ENCODE data around the gene RAPH1. TPM values are rescaled to one million over a fixed set of nuclear protein-coding genes. Genes with fewer than 3 reads are reported as not detected.

Gene RAPH1
- total RNA-seq, 1 experiment from 2014 or later, result 29.7 TPM

- TF ChIP-seq, protein P1, sequence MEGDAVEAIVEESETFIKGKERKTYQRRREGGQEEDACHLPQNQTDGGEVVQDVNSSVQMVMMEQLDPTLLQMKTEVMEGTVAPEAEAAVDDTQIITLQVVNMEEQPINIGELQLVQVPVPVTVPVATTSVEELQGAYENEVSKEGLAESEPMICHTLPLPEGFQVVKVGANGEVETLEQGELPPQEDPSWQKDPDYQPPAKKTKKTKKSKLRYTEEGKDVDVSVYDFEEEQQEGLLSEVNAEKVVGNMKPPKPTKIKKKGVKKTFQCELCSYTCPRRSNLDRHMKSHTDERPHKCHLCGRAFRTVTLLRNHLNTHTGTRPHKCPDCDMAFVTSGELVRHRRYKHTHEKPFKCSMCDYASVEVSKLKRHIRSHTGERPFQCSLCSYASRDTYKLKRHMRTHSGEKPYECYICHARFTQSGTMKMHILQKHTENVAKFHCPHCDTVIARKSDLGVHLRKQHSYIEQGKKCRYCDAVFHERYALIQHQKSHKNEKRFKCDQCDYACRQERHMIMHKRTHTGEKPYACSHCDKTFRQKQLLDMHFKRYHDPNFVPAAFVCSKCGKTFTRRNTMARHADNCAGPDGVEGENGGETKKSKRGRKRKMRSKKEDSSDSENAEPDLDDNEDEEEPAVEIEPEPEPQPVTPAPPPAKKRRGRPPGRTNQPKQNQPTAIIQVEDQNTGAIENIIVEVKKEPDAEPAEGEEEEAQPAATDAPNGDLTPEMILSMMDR (conservative IDR thresholded peaks at IDR 0.05; ENCODE audit: low read depth, low read length), result no peak
- no peak for TF ChIP-seq EZH2 (IDR thresholded peaks at IDR 0.05; ENCODE audit: borderline replicate concordance, low read depth, low read length, poor library complexity, severe bottlenecking)
- DNase-seq (ENCODE audit: low spot score), result no peak
- intact Hi-C loops (cut with micrococcal nuclease; ENCODE audit: unreplicated experiment), result no loop called here
- Histone ChIP-seq H3K9me3 (ENCODE audit: low read depth, low read length, poor library complexity, severe bottlenecking) (no peaks in the 10 kb centered on the region), H3K4me3 (ENCODE audit: low read depth, low read length, poor library complexity, severe bottlenecking) (no peak overlapping the region), H3K27ac (ENCODE audit: low read depth, low read length, poor library complexity, severe bottlenecking) (no peak overlapping the region), H3K4me1 (ENCODE audit: insufficient read depth, low read length, poor library complexity, severe bottlenecking) (no peaks in the 10 kb centered on the region), H3K27me3 (replicated peaks; ENCODE audit: insufficient read depth, low read depth, low read length, poor library complexity) (no peaks in the 10 kb centered on the region), H3K36me3 (ENCODE audit: insufficient read depth, low read length, poor library complexity, severe bottlenecking) (peaks cover 22% of the 10 kb centered on the region)
- CTCF ChIA-PET, result no interaction called here
- POLR2A ChIA-PET (ENCODE audit: low non-redundant PET), result no interaction called here
- no TSS peak for BruUV-seq (replicated peaks)
Measured at GRCh38 chr2:203412546-203413331, 122.4 kb downstream of the RAPH1 start.

DNA sequence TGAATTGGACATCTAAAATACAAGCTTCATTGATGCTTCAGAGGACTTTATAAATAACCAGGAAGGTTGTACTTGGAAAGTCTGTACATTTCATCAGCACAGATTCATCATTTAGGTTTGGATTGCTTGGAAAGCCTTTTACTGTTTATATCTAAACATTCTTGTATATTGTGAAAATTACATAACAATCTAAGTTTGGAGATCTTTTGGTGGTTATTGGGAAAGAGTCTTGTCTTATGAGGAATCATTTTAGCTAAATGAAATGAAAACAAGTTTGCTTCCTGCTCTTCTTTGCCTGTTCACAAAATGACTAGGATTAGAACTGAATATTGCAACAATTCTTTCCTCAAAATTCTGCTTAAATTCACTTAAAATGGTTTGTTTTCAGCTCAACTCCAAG lies 127.6 kb downstream of the RAPH1 start:
- BruUV-seq (replicated peaks), result no TSS peak
- no peak for TF ChIP-seq EZH2 (IDR thresholded peaks at IDR 0.05; ENCODE audit: borderline replicate concordance, low read depth, low read length, poor library complexity, severe bottlenecking)
- TF ChIP-seq, protein P1 (conservative IDR thresholded peaks at IDR 0.05; ENCODE audit: low read depth, low read length), result no peak
- Histone ChIP-seq H3K9me3 (ENCODE audit: low read depth, low read length, poor library complexity, severe bottlenecking) (no peaks in the 10 kb centered on the region), H3K4me1 (ENCODE audit: insufficient read depth, low read length, poor library complexity, severe bottlenecking) (no peaks in the 10 kb centered on the region), H3K4me3 (ENCODE audit: low read depth, low read length, poor library complexity, severe bottlenecking) (no peak overlapping the region), H3K27me3 (replicated peaks; ENCODE audit: insufficient read depth, low read depth, low read length, poor library complexity) (no peaks in the 10 kb centered on the region), H3K27ac (ENCODE audit: low read depth, low read length, poor library complexity, severe bottlenecking) (no peak overlapping the region), H3K36me3 (ENCODE audit: insufficient read depth, low read length, poor library complexity, severe bottlenecking) (peaks cover 44% of the 10 kb centered on the region)
- ChIA-PET POLR2A (ENCODE audit: low non-redundant PET) (no interaction called here), CTCF (no interaction called here)
- intact Hi-C loops (cut with micrococcal nuclease; ENCODE audit: unreplicated experiment), result no loop called here
- DNase-seq (ENCODE audit: low spot score), result no peak

DNA sequence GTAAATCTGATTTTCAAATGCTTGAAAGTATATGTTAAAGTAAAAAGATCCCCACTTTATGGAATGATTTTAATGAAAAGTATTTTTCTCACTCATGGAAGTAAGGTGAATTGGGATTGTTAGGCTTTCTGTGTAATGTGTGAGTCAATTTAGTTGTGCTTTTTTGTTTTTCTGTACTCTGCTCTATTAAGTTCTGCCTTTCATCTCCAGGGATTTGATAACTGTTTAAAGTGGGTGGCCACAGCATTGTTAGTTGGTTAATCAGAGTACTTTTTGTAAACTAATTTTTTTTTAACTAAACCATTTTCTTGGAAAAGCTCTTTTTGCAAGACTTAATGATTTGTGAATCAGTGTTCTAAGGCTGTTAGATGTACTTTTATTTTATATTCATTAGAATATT lies 130.1 kb downstream of the RAPH1 start:
- H3K9me3 ChIP-seq (ENCODE audit: low read depth, low read length, poor library complexity, severe bottlenecking), result no peaks in the 10 kb centered on the region
- no peaks in the 10 kb centered on the region for H3K27me3 ChIP-seq (replicated peaks; ENCODE audit: insufficient read depth, low read depth, low read length, poor library complexity)
- POLR2A ChIA-PET (ENCODE audit: low non-redundant PET), result no interaction called here
- no peak for DNase-seq (ENCODE audit: low spot score)
- H3K4me1 ChIP-seq (ENCODE audit: insufficient read depth, low read length, poor library complexity, severe bottlenecking), result no peaks in the 10 kb centered on the region
- CTCF ChIA-PET, result no interaction called here
- no peak for TF ChIP-seq EZH2 (IDR thresholded peaks at IDR 0.05; ENCODE audit: borderline replicate concordance, low read depth, low read length, poor library complexity, severe bottlenecking)
- TF ChIP-seq, protein P1 (conservative IDR thresholded peaks at IDR 0.05; ENCODE audit: low read depth, low read length), result no peak
- H3K27ac ChIP-seq (ENCODE audit: low read depth, low read length, poor library complexity, severe bottlenecking), result no peak overlapping the region
- intact Hi-C loops (cut with micrococcal nuclease; ENCODE audit: unreplicated experiment), result no loop called here
- no peak overlapping the region for H3K4me3 ChIP-seq (ENCODE audit: low read depth, low read length, poor library complexity, severe bottlenecking)
- no TSS peak for BruUV-seq (replicated peaks)
- peaks cover 35% of the 10 kb centered on the region for H3K36me3 ChIP-seq (ENCODE audit: insufficient read depth, low read length, poor library complexity, severe bottlenecking)
